ENCODE results near the gene ARHGDIA. TPM values are rescaled to one million over a fixed set of nuclear protein-coding genes. Genes with fewer than 3 reads are reported as not detected.
A peak's percentile ranks its signal among the peaks of the same experiment; 100 is the strongest.

ARHGDIA gene
- total RNA-seq, 1 donor from 2014 or later, result 713 TPM

- intact Hi-C loops (cut with micrococcal nuclease), result no loop called here
- peaks cover 3% of the 10 kb centered on the region for H3K4me1 Mint-ChIP-seq (ENCODE audit: low read depth)
- no peaks in the 10 kb centered on the region for H3K36me3 Mint-ChIP-seq (ENCODE audit: low read depth)
- DNase-seq (ENCODE audit: low spot score), result no peak
- H3K4me3 Mint-ChIP-seq (ENCODE audit: low read depth), result no peak overlapping the region
- no peaks in the 10 kb centered on the region for H3K9me3 Mint-ChIP-seq
- no peaks in the 10 kb centered on the region for H3K27me3 Mint-ChIP-seq (ENCODE audit: low read depth)
- H3K27ac Mint-ChIP-seq, result no peak overlapping the region
Measured at GRCh38 chr17:81837641-81838040, 33.5 kb downstream of the ARHGDIA start.

DNA sequence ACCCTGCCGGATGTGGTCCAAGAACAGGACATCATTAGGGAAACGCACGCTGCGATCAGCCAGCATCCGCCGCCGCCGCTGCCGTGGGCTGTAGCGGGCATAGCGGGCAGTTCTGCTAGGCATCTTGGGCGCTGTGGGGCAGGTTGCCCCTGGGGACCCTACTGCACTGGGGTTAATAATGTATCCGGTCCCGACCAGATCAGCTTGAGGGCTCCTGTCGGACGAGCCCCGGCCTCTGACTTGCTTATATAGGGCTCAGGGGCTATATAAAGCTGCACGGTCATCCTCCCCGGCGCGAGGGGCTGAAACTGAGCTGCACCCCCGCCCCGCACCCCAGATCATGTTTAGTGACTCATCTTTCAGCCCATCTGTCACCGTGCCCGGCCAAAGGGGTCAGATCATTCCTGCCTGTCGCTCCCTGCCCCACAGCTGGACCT lies 36.3 kb downstream of the ARHGDIA start, which contains the start of gene PPP1R27:
PPP1R27 (minus strand) TSS at position 220 of the 437 bp plus-strand sequence; CDS start at position 123, 97 bp downstream.
- peak within 1 kb of the TSS; percentile 83 for H3K4me3 Mint-ChIP-seq (ENCODE audit: low read depth)
- H3K27me3 Mint-ChIP-seq (ENCODE audit: low read depth), result no peaks in the 10 kb centered on the region
- H3K9me3 Mint-ChIP-seq, result no peaks in the 10 kb centered on the region
- H3K36me3 Mint-ChIP-seq (ENCODE audit: low read depth), result no peaks in the 10 kb centered on the region
- DNase-seq (ENCODE audit: low spot score), result no peak
- peak within 1 kb of the TSS; percentile 75 for H3K27ac Mint-ChIP-seq
- H3K4me1 Mint-ChIP-seq (ENCODE audit: low read depth), result peaks cover 17% of the 10 kb centered on the region
- intact Hi-C loops (cut with micrococcal nuclease), result loop anchor here (5.0 kb wide), 1 partner anchor 37 kb away; the partner anchor contains the start of gene ARHGDIA

DNA sequence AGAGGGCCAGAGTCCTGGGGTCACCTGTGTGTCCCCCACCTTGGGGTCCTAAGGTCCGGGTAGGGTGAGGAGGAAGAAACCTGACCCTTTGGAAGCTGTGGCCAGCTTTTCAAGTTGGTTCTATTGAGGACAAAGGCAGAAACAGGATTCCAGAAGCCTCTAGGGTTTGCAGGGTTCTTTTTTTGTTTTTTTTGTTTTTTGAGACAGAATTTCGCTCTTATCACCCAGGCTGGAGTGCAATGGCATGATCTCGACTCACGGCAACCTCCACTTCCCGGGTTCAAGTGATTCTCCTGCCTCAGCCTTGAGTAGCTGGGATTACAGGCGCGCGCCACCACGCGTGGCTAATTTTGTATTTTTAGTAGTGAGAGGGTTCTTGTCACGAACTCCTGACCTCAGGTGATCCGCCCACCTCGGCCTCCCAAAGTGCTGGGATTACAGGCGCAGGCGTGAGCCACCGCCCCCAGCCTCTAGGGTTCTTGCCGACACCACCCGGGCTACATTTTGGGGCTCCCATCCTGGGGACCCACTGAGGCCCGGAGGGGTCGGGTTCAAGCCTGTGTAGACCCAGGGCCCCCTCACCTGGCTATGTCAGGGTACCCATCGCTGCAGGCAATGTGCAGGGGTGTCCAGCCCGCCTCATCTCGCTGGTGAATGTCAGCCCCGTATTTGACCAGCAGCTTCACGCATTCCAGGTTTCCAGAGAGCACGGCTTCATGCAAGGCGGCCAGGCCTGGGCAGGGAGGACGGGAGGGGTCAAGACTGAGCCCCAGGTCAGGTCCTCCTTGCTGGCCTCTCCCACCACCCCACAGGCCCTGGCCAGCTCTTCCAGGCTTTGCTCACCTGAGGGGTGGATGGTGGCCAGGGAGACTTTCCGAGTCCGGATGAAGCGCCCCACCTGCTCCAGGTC lies 37.0 kb downstream of the ARHGDIA start:
- intact Hi-C loops (cut with micrococcal nuclease), result loop anchor here (1.0 to 5.0 kb wide), 2 partner anchors 26 to 38 kb away; partner anchors contain the start of genes ARHGDIA and P4HB
- no peak for DNase-seq (ENCODE audit: low spot score)

GRCh38 chr17:81833160-81833920 lies 37.8 kb downstream of the ARHGDIA start, which contains the start of gene MCRIP1:
MCRIP1 (minus strand) TSS chr17:81833291; CDS start chr17:81824506, 8,785 bp downstream.
- Mint-ChIP-seq H3K4me1 (ENCODE audit: low read depth) (peaks cover 17% of the 10 kb centered on the region), H3K4me3 (ENCODE audit: low read depth) (peak within 1 kb of the TSS; percentile 90)

More for the DNA sequence above, 37.0 kb downstream of the ARHGDIA start:
- Mint-ChIP-seq H3K36me3 (ENCODE audit: low read depth) (no peaks in the 10 kb centered on the region), H3K9me3 (no peaks in the 10 kb centered on the region), H3K27ac (peak overlapping the region; percentile 75), H3K27me3 (ENCODE audit: low read depth) (no peaks in the 10 kb centered on the region), H3K4me3 (ENCODE audit: low read depth) (peak overlapping the region; percentile 83), H3K4me1 (ENCODE audit: low read depth) (peaks cover 17% of the 10 kb centered on the region)

GRCh38 chr17:81832608-81833159 lies 38.5 kb downstream of the ARHGDIA start:
- H3K36me3 Mint-ChIP-seq (ENCODE audit: low read depth), result no peaks in the 10 kb centered on the region
- peaks cover 17% of the 10 kb centered on the region for H3K4me1 Mint-ChIP-seq (ENCODE audit: low read depth)
- H3K9me3 Mint-ChIP-seq, result no peaks in the 10 kb centered on the region
- no peaks in the 10 kb centered on the region for H3K27me3 Mint-ChIP-seq (ENCODE audit: low read depth)
- intact Hi-C loops (cut with micrococcal nuclease), result loop anchor here (1.0 to 5.0 kb wide), 2 partner anchors 28 to 40 kb away; partner anchors contain the start of genes ARHGDIA and P4HB
- DNase-seq (ENCODE audit: low spot score), result no peak
- H3K27ac Mint-ChIP-seq, result peak overlapping the region; percentile 90
- H3K4me3 Mint-ChIP-seq (ENCODE audit: low read depth), result peak overlapping the region; percentile 90

More at GRCh38 chr17:81833160-81833920, 37.8 kb downstream of the ARHGDIA start, which contains the start of gene MCRIP1:
- peak within 1 kb of the TSS; percentile 90 for H3K27ac Mint-ChIP-seq
- intact Hi-C loops (cut with micrococcal nuclease), result loop anchor here (1.0 to 5.0 kb wide), 2 partner anchors 27 to 39 kb away; partner anchors contain the start of genes ARHGDIA and P4HB
- H3K27me3 Mint-ChIP-seq (ENCODE audit: low read depth), result no peaks in the 10 kb centered on the region
- no peaks in the 10 kb centered on the region for H3K36me3 Mint-ChIP-seq (ENCODE audit: low read depth)
- DNase-seq (ENCODE audit: low spot score), result peak; percentile 94
- H3K9me3 Mint-ChIP-seq, result no peaks in the 10 kb centered on the region

- Mint-ChIP-seq H3K9me3 (no peaks in the 10 kb centered on the region), H3K27me3 (ENCODE audit: low read depth) (no peaks in the 10 kb centered on the region), H3K4me3 (ENCODE audit: low read depth) (peak overlapping the region; percentile 90), H3K36me3 (ENCODE audit: low read depth) (no peaks in the 10 kb centered on the region), H3K27ac (peak overlapping the region; percentile 90), H3K4me1 (ENCODE audit: low read depth) (peaks cover 17% of the 10 kb centered on the region)
- intact Hi-C loops (cut with micrococcal nuclease), result loop anchor here (5.0 kb wide), 1 partner anchor 40 kb away; the partner anchor contains the start of gene ARHGDIA
- peak; percentile 45 for DNase-seq (ENCODE audit: low spot score)
Measured at GRCh38 chr17:81831957-81832607, 39.1 kb downstream of the ARHGDIA start.

DNA sequence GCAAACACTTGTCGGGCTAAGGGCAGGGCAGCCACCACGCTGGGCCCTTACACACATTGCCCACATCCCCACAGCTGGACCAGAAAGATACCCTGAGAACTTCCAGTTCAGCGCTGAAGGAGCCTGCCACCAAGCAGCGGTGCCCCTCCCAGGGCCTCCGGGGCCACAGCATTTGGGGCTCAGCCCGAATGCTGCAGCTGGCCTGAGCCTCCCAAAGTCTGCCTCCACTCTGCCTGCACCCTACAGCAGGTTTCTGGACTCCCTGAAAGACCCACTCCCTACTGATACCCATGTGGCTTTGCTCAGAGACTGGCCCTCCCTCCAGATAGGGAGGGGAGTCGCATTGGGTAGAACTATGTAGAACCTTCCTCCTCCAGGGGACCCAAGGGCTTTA lies 39.6 kb downstream of the ARHGDIA start:
- Mint-ChIP-seq H3K9me3 (no peaks in the 10 kb centered on the region), H3K27ac (peak overlapping the region; percentile 90), H3K27me3 (ENCODE audit: low read depth) (no peaks in the 10 kb centered on the region), H3K36me3 (ENCODE audit: low read depth) (no peaks in the 10 kb centered on the region), H3K4me3 (ENCODE audit: low read depth) (peak overlapping the region; percentile 90), H3K4me1 (ENCODE audit: low read depth) (peaks cover 17% of the 10 kb centered on the region)
- intact Hi-C loops (cut with micrococcal nuclease), result loop anchor here (5.0 kb wide), 1 partner anchor 41 kb away; the partner anchor contains the start of gene ARHGDIA
- DNase-seq (ENCODE audit: low spot score), result no peak

DNA sequence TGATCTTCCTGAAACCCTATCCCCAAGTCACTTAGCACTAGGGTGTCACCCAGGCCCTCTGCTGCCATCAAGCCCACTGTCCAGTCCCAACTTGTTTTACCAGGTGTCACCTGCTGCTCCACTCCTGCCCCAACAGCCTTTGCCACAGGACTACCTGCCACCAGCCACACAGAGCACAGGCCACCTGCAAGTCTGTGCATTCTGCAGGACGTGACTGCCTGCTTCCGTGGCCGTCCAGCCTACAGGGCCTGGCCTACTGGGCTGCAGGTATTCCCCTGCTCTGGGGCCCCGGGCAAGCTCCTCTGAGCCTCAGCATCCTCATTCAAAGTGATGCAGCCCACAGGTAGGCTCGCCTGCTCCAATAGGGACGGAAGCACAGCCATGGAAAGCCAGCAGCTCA lies 41.3 kb downstream of the ARHGDIA start:
- intact Hi-C loops (cut with micrococcal nuclease), result loop anchor here (5.0 kb wide), 1 partner anchor 42 kb away; the partner anchor contains the start of gene ARHGDIA
- H3K9me3 Mint-ChIP-seq, result no peaks in the 10 kb centered on the region
- no peak for DNase-seq (ENCODE audit: low spot score)
- H3K36me3 Mint-ChIP-seq (ENCODE audit: low read depth), result no peaks in the 10 kb centered on the region
- H3K27me3 Mint-ChIP-seq (ENCODE audit: low read depth), result no peaks in the 10 kb centered on the region
- no peak overlapping the region for H3K27ac Mint-ChIP-seq
- no peak overlapping the region for H3K4me3 Mint-ChIP-seq (ENCODE audit: low read depth)
- peaks cover 17% of the 10 kb centered on the region for H3K4me1 Mint-ChIP-seq (ENCODE audit: low read depth)

DNA sequence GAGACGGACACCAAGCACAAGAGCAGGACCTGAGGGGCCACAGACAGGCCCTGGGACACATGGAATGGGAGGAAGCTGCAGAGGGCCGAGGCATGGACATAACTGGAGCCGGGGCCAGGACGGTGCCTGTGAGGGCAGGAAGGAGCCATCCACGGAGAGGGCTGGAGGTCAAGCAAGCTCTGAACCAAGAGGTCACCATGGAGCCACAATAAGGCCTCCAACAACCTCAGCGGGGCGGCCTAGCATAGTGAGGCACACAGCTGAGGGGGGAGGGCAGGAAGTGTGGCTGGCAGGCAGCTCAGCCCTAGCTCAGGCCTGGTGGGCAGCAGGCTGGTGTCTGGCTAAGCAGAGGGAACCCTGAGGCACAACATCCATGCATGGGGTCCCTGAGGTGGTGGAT lies 42.5 kb downstream of the ARHGDIA start:
- H3K4me1 Mint-ChIP-seq (ENCODE audit: low read depth), result peaks cover 15% of the 10 kb centered on the region
- H3K4me3 Mint-ChIP-seq (ENCODE audit: low read depth), result no peak overlapping the region
- no peaks in the 10 kb centered on the region for H3K27me3 Mint-ChIP-seq (ENCODE audit: low read depth)
- H3K36me3 Mint-ChIP-seq (ENCODE audit: low read depth), result no peaks in the 10 kb centered on the region
- H3K9me3 Mint-ChIP-seq, result no peaks in the 10 kb centered on the region
- no peak overlapping the region for H3K27ac Mint-ChIP-seq
- no peak for DNase-seq (ENCODE audit: low spot score)
- intact Hi-C loops (cut with micrococcal nuclease), result no loop called here

- Mint-ChIP-seq H3K9me3 (no peaks in the 10 kb centered on the region), H3K4me1 (ENCODE audit: low read depth) (peaks cover 3% of the 10 kb centered on the region), H3K27me3 (ENCODE audit: low read depth) (no peaks in the 10 kb centered on the region), H3K4me3 (ENCODE audit: low read depth) (no peak overlapping the region), H3K27ac (no peak overlapping the region), H3K36me3 (ENCODE audit: low read depth) (no peaks in the 10 kb centered on the region)
- no peak for DNase-seq (ENCODE audit: low spot score)
- intact Hi-C loops (cut with micrococcal nuclease), result no loop called here
Measured at GRCh38 chr17:81825841-81826466, 45.2 kb downstream of the ARHGDIA start.

DNA sequence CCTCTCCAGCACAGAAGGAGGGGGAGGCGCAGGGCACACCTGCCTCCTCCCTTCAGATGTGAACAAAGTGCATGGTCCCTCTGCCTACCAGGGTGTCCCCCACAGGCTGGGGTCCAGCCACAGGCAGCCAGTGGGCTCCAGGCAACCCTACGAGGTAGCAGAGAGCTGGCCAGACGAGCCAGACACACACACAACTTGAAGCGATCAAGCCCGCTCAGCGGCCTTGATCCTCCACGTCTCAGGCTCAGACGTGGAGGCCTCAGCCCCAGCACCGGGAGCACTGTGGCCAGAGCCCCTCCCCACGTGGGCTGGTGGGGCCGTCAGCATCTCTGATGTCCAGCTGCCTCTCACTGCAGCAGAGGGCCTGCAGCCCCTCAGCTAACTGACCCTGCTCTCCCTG lies 46.5 kb downstream of the ARHGDIA start:
- Mint-ChIP-seq H3K27ac (no peak overlapping the region), H3K27me3 (ENCODE audit: low read depth) (no peaks in the 10 kb centered on the region), H3K36me3 (ENCODE audit: low read depth) (no peaks in the 10 kb centered on the region), H3K9me3 (no peaks in the 10 kb centered on the region), H3K4me1 (ENCODE audit: low read depth) (peaks cover 3% of the 10 kb centered on the region), H3K4me3 (ENCODE audit: low read depth) (no peak overlapping the region)
- intact Hi-C loops (cut with micrococcal nuclease), result no loop called here
- no peak for DNase-seq (ENCODE audit: low spot score)

All from activated T-helper 2 cell treated with anti-CD3 and anti-CD28 coated beads, Interferon-gamma antibody, Interleukin-2, Interleukin-4, amounts not matched to agents 10 μg/mL and 5 μg/mL and 100 μg/mL, durations not matched to agents 14 hours and 24 hours and 36 hours (primary cell).